ENCODE results near the gene PLXND1.

- no peak for TF ChIP-seq ZNF274 (IDR thresholded peaks at IDR 0.05; ENCODE audit: low read depth, low read length)
- no peak for TF ChIP-seq YY1 (IDR thresholded peaks at IDR 0.05; ENCODE audit: insufficient read depth, insufficient read length)
- TF ChIP-seq SUZ12 (IDR thresholded peaks at IDR 0.05; ENCODE audit: extremely low read depth, insufficient read depth, insufficient read length): no peak
Measured at GRCh38 chr3:129585949-129586657, 20.4 kb downstream of the PLXND1 start.

Data from NT2/D1 (cell line).